ENCODE results near the gene SLC22A7.
"Not testable (repeated sequence)": the region's sequence is repeated elsewhere in the genome, so short reads cannot be mapped to it uniquely, and the experiment has no call there.

Gene SLC22A7

DNA sequence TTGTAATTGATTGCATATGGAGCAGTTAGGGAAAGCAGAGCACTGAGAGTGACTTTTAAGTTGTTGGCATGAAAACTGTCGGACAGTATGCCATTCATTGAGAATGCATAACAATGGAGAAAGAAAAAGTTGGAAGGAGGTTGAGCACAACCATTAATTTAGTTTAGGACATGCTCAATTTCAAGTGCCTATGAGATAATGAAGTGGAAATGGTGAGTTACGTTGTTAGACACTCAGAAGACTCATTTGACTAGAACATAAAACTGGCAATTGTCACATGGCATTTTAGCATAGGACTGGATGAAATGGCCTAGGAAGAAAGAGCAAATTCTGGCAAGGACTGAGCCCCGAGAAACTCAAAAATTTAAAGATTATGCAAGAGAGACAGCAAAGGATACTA, 49.4 kb downstream of the SLC22A7 start:
- DNase-seq, result no peak

DNA sequence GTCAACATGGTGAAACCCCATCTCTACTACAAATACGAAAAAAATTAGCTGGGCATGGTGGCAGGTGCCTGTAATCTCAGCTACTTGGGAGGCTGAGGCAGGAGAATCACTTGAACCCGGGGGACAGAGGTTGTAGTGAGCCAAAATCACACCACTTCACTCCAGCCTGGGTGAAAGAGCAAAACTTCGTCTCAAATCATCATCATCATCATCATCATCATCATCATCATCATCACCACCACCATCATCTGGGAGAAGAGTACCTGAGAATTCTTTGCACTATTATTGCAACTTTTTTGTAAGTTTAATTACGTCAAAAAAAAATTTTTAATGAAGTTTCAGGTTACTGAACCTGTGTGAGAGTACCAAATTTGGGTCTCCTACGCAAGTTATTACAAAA, 53.9 kb downstream of the SLC22A7 start:
- DNase-seq, result not testable (repeated sequence)
